K562 (cell line): Measurements from ENCODE around the gene PRR19. TPM values are rescaled to one million over a fixed set of nuclear protein-coding genes. Genes with fewer than 3 reads are reported as not detected.

Source experiments
- HMGN3 ChIP-seq: IDR thresholded peaks from 2 replicates; pipeline ENCODE4 v1.6.1; 2011; ENCODE audit warnings: borderline replicate concordance, low read depth, mild to moderate bottlenecking, mixed read lengths, low read length; ENCODE audit not compliant: insufficient read length; ENCODE audit errors: extremely low read depth
- L3MBTL2 ChIP-seq: fragments of 450-650 bp; IDR thresholded peaks from 2 replicates; pipeline ENCODE4 v1.6.1; 2016; ENCODE audit warnings: mild to moderate bottlenecking, moderate library complexity
- RNF2 ChIP-seq: sonication (generic); IDR thresholded peaks from 2 replicates; pipeline ENCODE4 v1.6.1; 2016
- SRF ChIP-seq, 2 experiments: fragments of 250-450, 450-650 bp in 1 of 2; sonication (Bioruptor Pico) in 1 of 2; sonication (generic) in 1 of 2; formaldehyde crosslinking; IDR thresholded peaks; 2 replicates each; pipeline versions ENCODE4 v1.5.0 to v1.5.1; 2020 to 2022; ENCODE audit warnings: mild to moderate bottlenecking in 1 of 2, missing genetic modification reagents in 1 of 2
- TAF1 ChIP-seq: IDR thresholded peaks from 2 replicates; pipeline ENCODE4 v1.6.1; 2011; ENCODE audit warnings: mild to moderate bottlenecking, low read length, moderate library complexity; ENCODE audit not compliant: insufficient read depth, control insufficient read depth, severe bottlenecking; ENCODE audit errors: extremely low read depth
- ZBED1 ChIP-seq: IDR thresholded peaks from 2 replicates; pipeline ENCODE4 v1.6.1; 2014
- ZNF212 ChIP-seq: fragments of 450-650 bp; formaldehyde crosslinking; IDR thresholded peaks from 2 replicates; pipeline ENCODE4 v1.4.0; 2020; ENCODE audit warnings: mild to moderate bottlenecking
- polyA plus RNA-seq, 8 experiments: library from polyadenylated mRNA; depleted of rRNA in 4 of 8; stranded (reverse) in 5 of 8; unstranded in 3 of 8; fragments of >200 nt; fragmentation: Nextera tagmentation in 2 of 8; fragmentation: Illumina TruSeq in 1 of 8; extraction: Ambion mirVana in 2 of 8; extraction: Trizol in 1 of 8; gene quantifications; 2 replicates each; pipeline versions ENCODE4 v1.2.1 to v1.2.3, GENCODE V29; 2011 to 2014; ENCODE audit warnings: inconsistent platforms in 1 of 8, missing spikeins in 1 of 8
- total RNA-seq, 7 experiments: library from RNA; depleted of rRNA in 6 of 7; stranded (reverse); fragments of >200 nt in 6 of 7; fragmentation: Illumina TruSeq in 2 of 7; extraction: Trizol in 2 of 7; gene quantifications; 2 replicates each; pipeline versions ENCODE4 v1.2.1 to v1.2.3, GENCODE V29; 2011 to 2021; ENCODE audit warnings: low replicate concordance in 1 of 7
- TF ChIP-seq, protein P1 (sequence below): fragments of 250-450 bp; sonication (Bioruptor Pico); IDR thresholded peaks from 2 replicates; pipeline ENCODE4 v1.5.0; 2021
- TF ChIP-seq, protein P2 (sequence below): fragments of 450-650 bp; IDR thresholded peaks from 2 replicates; pipeline ENCODE4 v1.6.1; 2018; ENCODE audit not compliant: partially characterized antibody
- TF ChIP-seq, protein P3 (sequence below): fragments of 200-800 bp; sonication (Bioruptor generic); IDR thresholded peaks from 2 replicates; pipeline ENCODE4 v1.6.1; 2017; ENCODE audit warnings: missing genetic modification characterization, missing compliant biosample characterization
- TF ChIP-seq, protein P4 (sequence below), 2 experiments: fragments of 450-650 bp in 1 of 2; sonication (generic) in 1 of 2; formaldehyde crosslinking in 1 of 2; IDR thresholded peaks; 2 replicates each; pipeline versions ENCODE4 v1.7.1 to v1.9.0; 2016 to 2022; ENCODE audit warnings: inconsistent platforms in 1 of 2, mild to moderate bottlenecking in 1 of 2, missing genetic modification reagents in 1 of 2

PRR19 gene
- total and polyA plus RNA-seq, 9 of the 15 experiments (the other 6 are each of a cell fraction or from before 2014, with no cell fraction given) = 0.10 to 1.6 (median 0.54) TPM

DNA sequence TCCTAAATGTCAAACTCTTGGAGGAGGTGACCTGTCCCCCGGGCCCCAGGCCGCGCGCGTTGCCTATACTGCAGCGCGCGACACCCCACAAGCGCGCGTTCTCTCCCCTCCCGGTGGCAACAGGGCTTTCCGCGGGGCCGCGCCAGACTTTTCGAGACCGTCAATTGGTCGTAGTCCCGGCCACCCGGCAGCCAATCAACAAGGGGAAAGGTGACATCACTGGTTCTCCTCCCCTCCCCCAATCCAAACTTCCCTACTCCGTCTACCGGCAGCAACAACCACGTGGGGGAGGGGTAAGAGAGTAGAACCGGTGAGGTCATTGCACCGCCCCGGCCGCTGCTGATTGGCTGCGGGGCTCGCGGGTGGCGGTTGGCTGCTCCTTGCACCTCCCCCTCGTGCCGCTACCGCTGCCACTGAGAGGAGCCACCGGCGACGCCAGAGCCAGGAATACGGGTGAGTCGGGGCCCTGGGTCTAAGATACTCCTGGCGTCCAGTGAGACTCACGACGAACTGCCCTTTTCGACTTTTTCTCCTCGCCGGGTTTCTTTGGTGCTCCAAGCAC, 33.7 kb upstream of the PRR19 start (continued):
- TF ChIP-seq, protein P1, sequence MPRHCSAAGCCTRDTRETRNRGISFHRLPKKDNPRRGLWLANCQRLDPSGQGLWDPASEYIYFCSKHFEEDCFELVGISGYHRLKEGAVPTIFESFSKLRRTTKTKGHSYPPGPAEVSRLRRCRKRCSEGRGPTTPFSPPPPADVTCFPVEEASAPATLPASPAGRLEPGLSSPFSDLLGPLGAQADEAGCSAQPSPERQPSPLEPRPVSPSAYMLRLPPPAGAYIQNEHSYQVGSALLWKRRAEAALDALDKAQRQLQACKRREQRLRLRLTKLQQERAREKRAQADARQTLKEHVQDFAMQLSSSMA (CRISPR knock-in tag) = no peak
- TF ChIP-seq TAF1 (peak; percentile 63), HMGN3 (peak; percentile 68), L3MBTL2 (peak; percentile 84; the same call in 1 of the 2 replicates), ZBED1 (no peak), ZNF212 (CRISPR knock-in tag) (peak; percentile 77; the same call in 1 of the 2 replicates), RNF2 (peak; percentile 95), SRF (CRISPR knock-in tag; IDR thresholded peaks at IDR 0.05) (no peak)
- TF ChIP-seq, protein P2, sequence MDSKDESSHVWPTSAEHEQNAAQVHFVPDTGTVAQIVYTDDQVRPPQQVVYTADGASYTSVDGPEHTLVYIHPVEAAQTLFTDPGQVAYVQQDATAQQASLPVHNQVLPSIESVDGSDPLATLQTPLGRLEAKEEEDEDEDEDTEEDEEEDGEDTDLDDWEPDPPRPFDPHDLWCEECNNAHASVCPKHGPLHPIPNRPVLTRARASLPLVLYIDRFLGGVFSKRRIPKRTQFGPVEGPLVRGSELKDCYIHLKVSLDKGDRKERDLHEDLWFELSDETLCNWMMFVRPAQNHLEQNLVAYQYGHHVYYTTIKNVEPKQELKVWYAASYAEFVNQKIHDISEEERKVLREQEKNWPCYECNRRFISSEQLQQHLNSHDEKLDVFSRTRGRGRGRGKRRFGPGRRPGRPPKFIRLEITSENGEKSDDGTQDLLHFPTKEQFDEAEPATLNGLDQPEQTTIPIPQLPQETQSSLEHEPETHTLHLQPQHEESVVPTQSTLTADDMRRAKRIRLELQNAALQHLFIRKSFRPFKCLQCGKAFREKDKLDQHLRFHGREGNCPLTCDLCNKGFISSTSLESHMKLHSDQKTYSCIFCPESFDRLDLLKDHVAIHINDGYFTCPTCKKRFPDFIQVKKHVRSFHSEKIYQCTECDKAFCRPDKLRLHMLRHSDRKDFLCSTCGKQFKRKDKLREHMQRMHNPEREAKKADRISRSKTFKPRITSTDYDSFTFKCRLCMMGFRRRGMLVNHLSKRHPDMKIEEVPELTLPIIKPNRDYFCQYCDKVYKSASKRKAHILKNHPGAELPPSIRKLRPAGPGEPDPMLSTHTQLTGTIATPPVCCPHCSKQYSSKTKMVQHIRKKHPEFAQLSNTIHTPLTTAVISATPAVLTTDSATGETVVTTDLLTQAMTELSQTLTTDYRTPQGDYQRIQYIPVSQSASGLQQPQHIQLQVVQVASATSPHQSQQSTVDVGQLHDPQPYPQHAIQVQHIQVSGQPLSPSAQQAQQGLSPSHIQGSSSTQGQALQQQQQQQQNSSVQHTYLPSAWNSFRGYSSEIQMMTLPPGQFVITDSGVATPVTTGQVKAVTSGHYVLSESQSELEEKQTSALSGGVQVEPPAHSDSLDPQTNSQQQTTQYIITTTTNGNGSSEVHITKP = peak; percentile 8
- TF ChIP-seq, protein P3, sequence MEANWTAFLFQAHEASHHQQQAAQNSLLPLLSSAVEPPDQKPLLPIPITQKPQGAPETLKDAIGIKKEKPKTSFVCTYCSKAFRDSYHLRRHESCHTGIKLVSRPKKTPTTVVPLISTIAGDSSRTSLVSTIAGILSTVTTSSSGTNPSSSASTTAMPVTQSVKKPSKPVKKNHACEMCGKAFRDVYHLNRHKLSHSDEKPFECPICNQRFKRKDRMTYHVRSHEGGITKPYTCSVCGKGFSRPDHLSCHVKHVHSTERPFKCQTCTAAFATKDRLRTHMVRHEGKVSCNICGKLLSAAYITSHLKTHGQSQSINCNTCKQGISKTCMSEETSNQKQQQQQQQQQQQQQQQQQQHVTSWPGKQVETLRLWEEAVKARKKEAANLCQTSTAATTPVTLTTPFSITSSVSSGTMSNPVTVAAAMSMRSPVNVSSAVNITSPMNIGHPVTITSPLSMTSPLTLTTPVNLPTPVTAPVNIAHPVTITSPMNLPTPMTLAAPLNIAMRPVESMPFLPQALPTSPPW = peak; percentile 84
- TF ChIP-seq, protein P4, sequence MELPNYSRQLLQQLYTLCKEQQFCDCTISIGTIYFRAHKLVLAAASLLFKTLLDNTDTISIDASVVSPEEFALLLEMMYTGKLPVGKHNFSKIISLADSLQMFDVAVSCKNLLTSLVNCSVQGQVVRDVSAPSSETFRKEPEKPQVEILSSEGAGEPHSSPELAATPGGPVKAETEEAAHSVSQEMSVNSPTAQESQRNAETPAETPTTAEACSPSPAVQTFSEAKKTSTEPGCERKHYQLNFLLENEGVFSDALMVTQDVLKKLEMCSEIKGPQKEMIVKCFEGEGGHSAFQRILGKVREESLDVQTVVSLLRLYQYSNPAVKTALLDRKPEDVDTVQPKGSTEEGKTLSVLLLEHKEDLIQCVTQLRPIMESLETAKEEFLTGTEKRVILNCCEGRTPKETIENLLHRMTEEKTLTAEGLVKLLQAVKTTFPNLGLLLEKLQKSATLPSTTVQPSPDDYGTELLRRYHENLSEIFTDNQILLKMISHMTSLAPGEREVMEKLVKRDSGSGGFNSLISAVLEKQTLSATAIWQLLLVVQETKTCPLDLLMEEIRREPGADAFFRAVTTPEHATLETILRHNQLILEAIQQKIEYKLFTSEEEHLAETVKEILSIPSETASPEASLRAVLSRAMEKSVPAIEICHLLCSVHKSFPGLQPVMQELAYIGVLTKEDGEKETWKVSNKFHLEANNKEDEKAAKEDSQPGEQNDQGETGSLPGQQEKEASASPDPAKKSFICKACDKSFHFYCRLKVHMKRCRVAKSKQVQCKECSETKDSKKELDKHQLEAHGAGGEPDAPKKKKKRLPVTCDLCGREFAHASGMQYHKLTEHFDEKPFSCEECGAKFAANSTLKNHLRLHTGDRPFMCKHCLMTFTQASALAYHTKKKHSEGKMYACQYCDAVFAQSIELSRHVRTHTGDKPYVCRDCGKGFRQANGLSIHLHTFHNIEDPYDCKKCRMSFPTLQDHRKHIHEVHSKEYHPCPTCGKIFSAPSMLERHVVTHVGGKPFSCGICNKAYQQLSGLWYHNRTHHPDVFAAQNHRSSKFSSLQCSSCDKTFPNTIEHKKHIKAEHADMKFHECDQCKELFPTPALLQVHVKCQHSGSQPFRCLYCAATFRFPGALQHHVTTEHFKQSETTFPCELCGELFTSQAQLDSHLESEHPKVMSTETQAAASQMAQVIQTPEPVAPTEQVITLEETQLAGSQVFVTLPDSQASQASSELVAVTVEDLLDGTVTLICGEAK (IDR thresholded peaks at IDR 0.05) = no peak
- TF ChIP-seq, protein P4 (CRISPR knock-in tag; IDR thresholded peaks at IDR 0.05) = no peak
